ENCODE results near the gene HTT. TPM values are rescaled to one million over a fixed set of nuclear protein-coding genes. Genes with fewer than 3 reads are reported as not detected.

Gene HTT
- total and polyA plus RNA-seq, 2 of the 8 experiments (the other 6 are each of a cell fraction or from before 2014, with no cell fraction given): 24.0 to 71.0 TPM

- DNase-seq (ENCODE audit: low read depth in 1 of 2, low spot score in 2 of 2) (no peak), FAIRE-seq (no peak)
- Histone ChIP-seq H3K4me3 (ENCODE audit: extremely low read depth in 1 of 4, insufficient read depth in 2 of 4, low read depth in 3 of 4, low read length in 4 of 4) (no peak overlapping the region), H2BK120ac (replicated peaks; ENCODE audit: low read depth, low read length) (no peak overlapping the region), H2BK5ac (ENCODE audit: low read depth, low read length) (no peak overlapping the region), H4K8ac (ENCODE audit: extremely low read depth, insufficient read depth, low read length) (no peak overlapping the region), H2AFZ (ENCODE audit: low read length) (no peak overlapping the region), H2BK20ac (ENCODE audit: low read length) (no peak overlapping the region), H2BK12ac (ENCODE audit: low read depth, low read length) (no peak overlapping the region), H3K27me3 (replicated peaks in 1 of 4; ENCODE audit: control insufficient read depth in 3 of 4, extremely low read depth in 1 of 4, insufficient read depth in 3 of 4, low read length in 3 of 4) (no peaks in the 10 kb centered on the region), H3K23ac (ENCODE audit: insufficient read length) (no peak overlapping the region), H3K9me3 (ENCODE audit: insufficient read depth in 2 of 2, low read depth in 1 of 2, low read length in 1 of 2) (no peaks in the 10 kb centered on the region), H3K4ac (replicated peaks; ENCODE audit: insufficient read length, low read depth, low read length) (no peak overlapping the region), H3K36me3 (ENCODE audit: control insufficient read depth in 2 of 4, insufficient read depth in 4 of 4, low read length in 3 of 4) (peaks cover 14 to 48% (median 43%) of the 10 kb centered on the region in 4 experiments), H4K20me1 (replicated peaks in 1 of 2; ENCODE audit: control insufficient read depth in 1 of 2, insufficient read depth in 2 of 2, low read length in 2 of 2) (peaks cover 0 to 5% of the 10 kb centered on the region in 2 experiments), H3K18ac (ENCODE audit: extremely low read depth, low read length) (no peak overlapping the region), H3K23me2 (ENCODE audit: low read depth, low read length) (no peaks in the 10 kb centered on the region), H3K79me1 (ENCODE audit: low read depth, low read length) (peaks cover 2% of the 10 kb centered on the region; the same call in 1 of the 2 replicates), H3K9ac (replicated peaks in 1 of 4; ENCODE audit: extremely low read depth in 1 of 4, low read depth in 3 of 4, low read length in 3 of 4) (no peak overlapping the region), H3K56ac (replicated peaks; ENCODE audit: insufficient read length, low read depth, low read length) (no peak overlapping the region), H4K5ac (ENCODE audit: insufficient read length, low read depth, low read length) (no peak overlapping the region), H3K14ac (ENCODE audit: insufficient read length) (no peak overlapping the region), H3K27ac (ENCODE audit: low read depth, low read length) (no peak overlapping the region), H3K4me2 (ENCODE audit: insufficient read depth in 1 of 2, low read depth in 2 of 2, low read length in 2 of 2) (no peak overlapping the region), H3K4me1 (replicated peaks in 1 of 4; ENCODE audit: control insufficient read depth in 3 of 4, insufficient read depth in 4 of 4, low read length in 3 of 4) (no peaks in the 10 kb centered on the region), H2BK15ac (ENCODE audit: low read length) (no peak overlapping the region), H4K91ac (replicated peaks; ENCODE audit: insufficient read length, low read length) (no peak overlapping the region), H3K79me2 (ENCODE audit: control insufficient read depth in 1 of 2, insufficient read depth in 2 of 2, low read length in 2 of 2) (peaks cover 0 to 12% of the 10 kb centered on the region in 2 experiments; a peak in 2 of 4 replicates), H2AK5ac (ENCODE audit: low read depth, low read length) (no peak overlapping the region)
- CTCF ChIA-PET (ENCODE audit: partially characterized antibody): interaction anchor here (0.6 to 1.6 kb wide), 5 partner anchors 17 to 103 kb away, joined by 3 to 5 read pairs (median 3); no protein-coding TSS in a partner anchor
- WGBS, 2 experiments (ENCODE audit: extremely low coverage in 1 of 2, insufficient coverage in 1 of 2, insufficient read length in 1 of 2, insufficient replicate concordance in 2 of 2, low coverage in 1 of 2, low lambda C conversion rate in 2 of 2, missing lambda C conversion rate in 1 of 2): 91% methylated on average over 12 of the region's 12 CpGs; no CpG with 5 or more reads in 1 of the 2 experiments
- POLR2A ChIA-PET (ENCODE audit: partially characterized antibody): interaction anchor here (0.6 kb wide), 1 partner anchor 842 kb away, joined by 4 read pairs; no protein-coding TSS in a partner anchor
- TF ChIP-seq CREB1 (IDR thresholded peaks at IDR 0.05) (no peak), SP4 (IDR thresholded peaks at IDR 0.05; ENCODE audit: low read length) (no peak), CHD2 (IDR thresholded peaks at IDR 0.05; ENCODE audit: low read length) (no peak), SUZ12 (IDR thresholded peaks at IDR 0.05; ENCODE audit: low read length) (no peak), RXRA (IDR thresholded peaks at IDR 0.05; ENCODE audit: insufficient read depth, low read depth, low read length) (no peak)
- TF ChIP-seq, protein P1, sequence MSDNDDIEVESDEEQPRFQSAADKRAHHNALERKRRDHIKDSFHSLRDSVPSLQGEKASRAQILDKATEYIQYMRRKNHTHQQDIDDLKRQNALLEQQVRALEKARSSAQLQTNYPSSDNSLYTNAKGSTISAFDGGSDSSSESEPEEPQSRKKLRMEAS (IDR thresholded peaks at IDR 0.05): no peak
Observed at GRCh38 chr4:3174371-3175338, 100.2 kb downstream of the HTT start.
